Measurements from ENCODE around the gene ASB8. TPM values are rescaled to one million over a fixed set of nuclear protein-coding genes. Genes with fewer than 3 reads are reported as not detected.

ASB8 gene
- total RNA-seq (2014; rRNA removed) = 18.0 and 34.4 TPM in 2 replicates
- percentile 76 among the genes with signal in this experiment for Bru-seq, nascent RNA
- percentile 90 among the genes with signal in this experiment for BruChase-seq, experiment 1, labeled RNA remaining after a 6-hour chase
- BruChase-seq, experiment 2, labeled RNA remaining after a 2-hour chase = percentile 91 among the genes with signal in this experiment
- long read RNA-seq, transcript ASB8-205 (4 exons, 2,610 nt) = minor isoform, 9 of 49 reads
- long read RNA-seq, transcript ASB8-201 (4 exons, 2,615 nt) = major isoform, 26 of 49 reads
- long read RNA-seq, partial matches to known transcripts = 1 of 49 reads
- long read RNA-seq, other reads (novel, unspliced or antisense) = 9 of 49 reads

- H3K4me1 ChIP-seq (ENCODE audit: insufficient read depth, low read length) = peaks cover 14% of the 10 kb centered on the region
- ATAC-seq (peak; percentile 95), DNase-seq (peak; percentile 98)
- ChIA-PET CTCF (interaction anchor here (0.6 kb wide), 1 partner anchor 19 kb away, joined by 5 read pairs; no protein-coding TSS in a partner anchor), POLR2A (ENCODE audit: unreplicated experiment) (no interaction called here)
- peak within 1 kb of the TSS; percentile 88 for H3K4me3 ChIP-seq (ENCODE audit: low read length)
- no peaks in the 10 kb centered on the region for H3K9me2 ChIP-seq (replicated peaks; ENCODE audit: low read length)
- TF ChIP-seq CTCF (conservative IDR thresholded peaks at IDR 0.05; ENCODE audit: low read depth, low read length) (peak; percentile 57), EZH2 (IDR thresholded peaks at IDR 0.05; ENCODE audit: low read length, unreplicated experiment) (no peak)
- peak within 1 kb of the TSS; percentile 78 for H3K9ac ChIP-seq (ENCODE audit: low read length)
- H3K27ac ChIP-seq (ENCODE audit: low read length) = no peak within 1 kb of the TSS
- TSS peak; percentile 64 for BruUV-seq (replicated peaks)
- intact Hi-C loops (cut with micrococcal nuclease) = loop anchor here (2.0 kb wide), 1 partner anchor 52 kb away; no protein-coding TSS in a partner anchor
- H2AFZ ChIP-seq (ENCODE audit: low read length) = peak within 1 kb of the TSS; percentile 97
- H3K79me2 ChIP-seq (ENCODE audit: low read length) = peaks cover 15% of the 10 kb centered on the region
- H3K9me3 ChIP-seq (ENCODE audit: low read length) = no peaks in the 10 kb centered on the region
- no peaks in the 10 kb centered on the region for H3K27me3 ChIP-seq (ENCODE audit: low read length)
- no peaks in the 10 kb centered on the region for H3F3A ChIP-seq (ENCODE audit: low read length, unreplicated experiment)
- H3K36me3 ChIP-seq (ENCODE audit: low read depth, low read length) = 0 out of 2 replicates have a peak, but pooled peaks cover 2% of the 10 kb centered on the region
- peak within 1 kb of the TSS; percentile 96 for H3K4me2 ChIP-seq (ENCODE audit: low read length)
- H4K20me1 ChIP-seq (ENCODE audit: low read length) = no peaks in the 10 kb centered on the region
Measured at GRCh38 chr12:48157018-48157888, at the start of gene ASB8. Gene ASB8, minus strand, starts transcription at chr12:48157515. Its CDS starts 4,019 bp downstream, at chr12:48153496.

- ATAC-seq (no peak), DNase-seq (no peak)
- POLR2A ChIA-PET (ENCODE audit: unreplicated experiment) = no interaction called here
- TF ChIP-seq CTCF (conservative IDR thresholded peaks at IDR 0.05; ENCODE audit: low read depth, low read length) (no peak), EZH2 (IDR thresholded peaks at IDR 0.05; ENCODE audit: low read length, unreplicated experiment) (no peak), EZH2phosphoT487 (IDR thresholded peaks at IDR 0.05; ENCODE audit: borderline replicate concordance, low read length) (no peak)
- intact Hi-C loops (cut with micrococcal nuclease) = no loop called here
- no peaks in the 10 kb centered on the region for H3K9me2 ChIP-seq (replicated peaks; ENCODE audit: low read length)
- no peak within 1 kb of the TSS for H3K4me3 ChIP-seq (ENCODE audit: low read length)
- no peaks in the 10 kb centered on the region for H3K79me2 ChIP-seq (ENCODE audit: low read length)
- no peaks in the 10 kb centered on the region for H3F3A ChIP-seq (ENCODE audit: low read length, unreplicated experiment)
- H3K9ac ChIP-seq (ENCODE audit: low read length) = no peak within 1 kb of the TSS
- H3K27ac ChIP-seq (ENCODE audit: low read length) = no peak within 1 kb of the TSS
- H2AFZ ChIP-seq (ENCODE audit: low read length) = no peak within 1 kb of the TSS
- H3K4me1 ChIP-seq (ENCODE audit: insufficient read depth, low read length) = no peaks in the 10 kb centered on the region; the same call in 1 of the 2 replicates
- peaks cover 31% of the 10 kb centered on the region for H3K27me3 ChIP-seq (ENCODE audit: low read length)
- H4K20me1 ChIP-seq (ENCODE audit: low read length) = no peaks in the 10 kb centered on the region
- no TSS peak for BruUV-seq (replicated peaks)
- no peaks in the 10 kb centered on the region for H3K36me3 ChIP-seq (ENCODE audit: low read depth, low read length)
- H3K4me2 ChIP-seq (ENCODE audit: low read length) = no peak within 1 kb of the TSS
- no peaks in the 10 kb centered on the region for H3K9me3 ChIP-seq (ENCODE audit: low read length)
- CTCF ChIA-PET = no interaction called here
Measured at GRCh38 chr12:48203192-48203591, 45.9 kb upstream of the ASB8 start, which contains the start of gene OR10AD1. Gene OR10AD1, minus strand, starts transcription at chr12:48203292. Its CDS starts 0 bp downstream, at chr12:48203292.
